ENCODE data around the gene CD164.

Gene CD164

GRCh38 chr6:109359248-109359647 lies 23.0 kb downstream of the CD164 start:
- no peak for DNase-seq (ENCODE audit: low read depth)

DNA sequence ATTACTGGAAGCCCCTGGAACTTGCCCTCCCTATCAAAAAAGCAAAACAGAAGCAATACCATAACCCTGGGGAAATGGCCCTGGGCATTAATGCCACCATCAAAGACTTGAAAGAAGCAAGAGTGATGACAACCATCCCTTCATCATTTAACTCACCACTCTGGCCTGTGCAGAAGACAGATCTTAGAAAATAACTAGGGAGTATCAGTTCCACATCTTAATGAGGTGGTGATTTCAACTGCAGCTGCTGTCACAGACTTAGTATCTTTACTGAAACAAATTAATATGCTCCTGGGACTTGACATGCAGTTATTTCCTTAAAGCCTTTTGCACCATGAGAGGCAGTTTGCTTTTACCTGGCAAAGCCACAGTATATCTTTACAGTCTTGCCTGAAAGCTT lies 24.1 kb downstream of the CD164 start:
- no peak overlapping the region for H3K4me3 ChIP-seq (ENCODE audit: low read length)
- DNase-seq (ENCODE audit: low read depth): no peak
- no peak for TF ChIP-seq CTCF (IDR thresholded peaks at IDR 0.05; ENCODE audit: insufficient read depth, low read depth, low read length, missing control alignments)

More at GRCh38 chr6:109359248-109359647, 23.0 kb downstream of the CD164 start:
- TF ChIP-seq CTCF (IDR thresholded peaks at IDR 0.05; ENCODE audit: insufficient read depth, low read depth, low read length, missing control alignments): no peak
- H3K4me3 ChIP-seq (ENCODE audit: low read length): no peak overlapping the region

- H3K4me3 ChIP-seq (ENCODE audit: low read length): no peak overlapping the region
- DNase-seq (ENCODE audit: low read depth): no peak
- no peak for TF ChIP-seq CTCF (IDR thresholded peaks at IDR 0.05; ENCODE audit: insufficient read depth, low read depth, low read length, missing control alignments)
These were observed 26.0 kb downstream of the CD164 start for GRCh38 chr6:109356237-109356636.

DNA sequence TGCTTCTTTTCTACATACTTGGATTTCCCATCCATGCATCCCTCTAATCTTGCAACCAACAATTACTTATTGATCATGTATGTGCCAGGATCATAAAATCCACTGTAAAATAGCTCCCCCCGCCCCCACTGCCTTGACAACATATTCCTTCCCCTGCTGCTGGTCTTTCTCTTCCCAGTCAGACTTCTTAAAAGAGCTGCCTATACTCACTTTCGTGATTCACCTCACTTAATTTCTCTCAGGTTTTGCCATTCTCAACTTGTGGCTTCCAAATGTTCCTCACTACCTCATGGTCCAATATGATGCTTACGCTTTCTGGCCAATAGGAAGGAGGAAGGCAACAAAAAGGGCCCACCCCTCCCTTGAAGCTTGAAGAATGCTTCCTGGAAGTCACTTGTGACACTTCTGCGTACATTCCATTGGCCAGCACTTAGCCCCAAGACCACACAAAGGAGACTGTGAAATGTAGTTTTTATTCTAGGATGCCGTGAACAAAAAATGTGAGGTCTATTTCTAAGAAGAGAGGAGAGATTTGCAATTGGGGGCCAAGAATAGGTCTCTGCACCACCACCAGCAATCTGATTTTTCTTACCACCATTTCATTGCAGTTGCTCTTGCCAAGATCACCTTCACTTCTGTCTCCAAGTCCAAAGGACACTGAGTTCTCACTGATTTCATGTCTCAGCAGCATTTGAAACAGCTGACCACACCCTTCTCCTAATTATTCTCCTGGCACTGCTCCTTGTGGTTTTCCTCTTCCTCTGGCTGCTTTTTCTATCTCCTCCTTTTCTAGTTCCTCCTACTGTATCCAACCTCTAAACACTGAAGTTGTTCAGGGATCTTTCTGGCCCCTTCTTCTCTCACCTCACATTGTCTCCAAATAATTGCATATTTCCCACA lies 30.8 kb downstream of the CD164 start:
- no peak overlapping the region for H3K4me3 ChIP-seq (ENCODE audit: low read length)
- no peak for TF ChIP-seq CTCF (IDR thresholded peaks at IDR 0.05; ENCODE audit: insufficient read depth, low read depth, low read length, missing control alignments)
- DNase-seq (ENCODE audit: low read depth): peak; percentile 21

DNA sequence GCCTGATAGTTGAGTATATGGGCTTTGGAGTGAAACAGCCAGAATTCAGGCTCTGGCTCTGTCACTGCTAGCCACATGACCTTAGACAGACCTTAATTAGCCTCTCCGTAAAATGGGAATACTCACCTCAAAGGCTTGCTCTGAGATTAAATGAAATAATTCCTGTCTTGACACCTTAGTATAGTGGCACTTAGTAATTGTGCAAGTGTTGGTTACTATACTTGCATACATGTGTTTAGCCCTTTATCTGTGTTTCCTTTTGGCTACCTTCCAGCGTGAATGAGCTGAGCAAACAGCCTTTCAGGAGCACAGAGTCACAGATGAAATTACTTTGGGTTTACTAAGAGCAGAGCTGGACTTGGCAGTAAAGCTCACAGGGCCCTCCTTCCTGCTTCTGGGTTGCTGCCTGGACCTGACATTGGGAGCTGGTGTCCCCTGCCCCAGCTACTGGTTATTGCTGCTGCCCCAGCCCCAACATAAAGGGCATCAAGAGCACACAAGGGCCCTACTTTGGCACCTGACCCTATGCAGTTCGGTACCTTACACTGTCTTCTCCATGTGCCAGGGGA lies 32.8 kb downstream of the CD164 start:
- TF ChIP-seq CTCF (IDR thresholded peaks at IDR 0.05; ENCODE audit: insufficient read depth, low read depth, low read length, missing control alignments): no peak
- peak; percentile 95 for DNase-seq (ENCODE audit: low read depth)
- H3K4me3 ChIP-seq (ENCODE audit: low read length): no peak overlapping the region

DNA sequence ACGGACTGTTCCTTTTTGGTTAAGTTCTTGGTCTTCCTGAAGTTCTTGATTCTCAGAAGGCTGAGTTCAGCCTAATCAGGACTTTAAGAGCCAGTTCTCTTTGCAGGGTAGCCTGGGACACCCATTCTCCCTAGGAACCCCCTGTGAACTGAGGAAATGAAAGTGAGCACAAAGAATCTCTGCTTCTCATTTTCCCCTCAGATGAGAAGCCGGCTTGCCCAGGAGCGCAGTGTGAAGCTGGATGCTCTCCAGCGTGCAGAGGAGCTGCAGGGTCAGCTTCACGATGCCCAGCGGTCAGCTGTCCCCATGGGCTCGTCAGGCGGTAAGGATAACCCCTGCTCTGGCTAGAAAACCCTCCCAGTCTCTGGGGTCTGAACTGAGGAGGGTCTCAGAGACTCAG lies 34.0 kb downstream of the CD164 start:
- no peak for TF ChIP-seq CTCF (IDR thresholded peaks at IDR 0.05; ENCODE audit: insufficient read depth, low read depth, low read length, missing control alignments)
- no peak overlapping the region for H3K4me3 ChIP-seq (ENCODE audit: low read length)
- no peak for DNase-seq (ENCODE audit: low read depth)

Data from epithelial cell of esophagus (primary cell).